NCI-H1048 (cell line): ENCODE data around the gene PAGR1.
"Not testable (repeated sequence)": the region's sequence is repeated elsewhere in the genome, so short reads cannot be mapped to it uniquely, and the experiment has no call there.

Source experiments
- DNase-seq: peaks from one replicate; lab custom pipeline; 2025; lab: John Stamatoyannopoulos, UW

PAGR1 gene

GRCh38 chr16:29812754-29813643 is 3.0 kb upstream of the PAGR1 start:
- DNase-seq = no peak

- no peak for DNase-seq
These were observed 2.0 kb upstream of the PAGR1 start for GRCh38 chr16:29813644-29814562.

- DNase-seq = no peak
These were observed 1.4 kb upstream of the PAGR1 start for GRCh38 chr16:29814592-29814991.

GRCh38 chr16:29815032-29815721 is 775 bp upstream of the PAGR1 start:
- no peak for DNase-seq

GRCh38 chr16:29816694-29817441 is 916 bp downstream of the PAGR1 start:
- no peak for DNase-seq

- DNase-seq = no peak
These were observed 2.1 kb downstream of the PAGR1 start for GRCh38 chr16:29818082-29818481.

- DNase-seq = no peak
These were observed 3.6 kb downstream of the PAGR1 start for GRCh38 chr16:29819506-29819905.

- no peak for DNase-seq
These were observed 4.3 kb downstream of the PAGR1 start, which contains the start of gene MVP for GRCh38 chr16:29820271-29820701. MVP (plus strand) TSS chr16:29820462; CDS start chr16:29830550, 10,088 bp downstream.

GRCh38 chr16:29820730-29821642 is 5.0 kb downstream of the PAGR1 start:
- no peak for DNase-seq

GRCh38 chr16:29821643-29822115 is 5.7 kb downstream of the PAGR1 start:
- no peak for DNase-seq

GRCh38 chr16:29824589-29825144 is 8.7 kb downstream of the PAGR1 start:
- no peak for DNase-seq

GRCh38 chr16:29825145-29826044 is 9.4 kb downstream of the PAGR1 start:
- DNase-seq = no peak

GRCh38 chr16:29826342-29826695 is 10.4 kb downstream of the PAGR1 start:
- no peak for DNase-seq

- DNase-seq = no peak
These were observed 14.8 kb downstream of the PAGR1 start for GRCh38 chr16:29830774-29831173.

- DNase-seq = no peak
These were observed 15.5 kb downstream of the PAGR1 start for GRCh38 chr16:29831490-29831889.

GRCh38 chr16:29833219-29833618 is 17.3 kb downstream of the PAGR1 start:
- DNase-seq = not testable (repeated sequence)

- DNase-seq = no peak
These were observed 18.1 kb downstream of the PAGR1 start for GRCh38 chr16:29834079-29834478.

- DNase-seq = no peak
These were observed 20.0 kb downstream of the PAGR1 start for GRCh38 chr16:29835926-29836325.

- no peak for DNase-seq
These were observed 20.7 kb downstream of the PAGR1 start for GRCh38 chr16:29836623-29837022.
